H1 (cell line): Measurements from ENCODE around the gene ZNF407.

Source experiments
- CHD2 ChIP-seq: IDR thresholded peaks from 2 replicates; pipeline ENCODE4 v1.6.1; 2012; ENCODE audit warnings: low read length, improper control_type of control experiment
- EP300 ChIP-seq, 2 experiments: IDR thresholded peaks; 1 replicate in 1 of 2; 2 replicates in 1 of 2; pipeline ENCODE4 v1.6.1; 2011 to 2012; ENCODE audit warnings: low read depth in 2 of 2, low read length in 2 of 2, mild to moderate bottlenecking in 2 of 2, borderline replicate concordance in 1 of 2, inconsistent platforms in 1 of 2, moderate library complexity in 1 of 2
- GTF2F1 ChIP-seq: IDR thresholded peaks from 2 replicates; pipeline ENCODE4 v1.6.1; 2012; ENCODE audit warnings: low read depth, low read length, improper control_type of control experiment, borderline replicate concordance
- MAX ChIP-seq: IDR thresholded peaks from 2 replicates; pipeline ENCODE4 v1.6.1; 2012; ENCODE audit warnings: inconsistent platforms
- POLR2A ChIP-seq, 2 experiments: IDR thresholded peaks; 1 replicate in 1 of 2; 2 replicates in 1 of 2; pipeline ENCODE4 v1.6.1; 2011; ENCODE audit warnings: low read depth in 2 of 2, low read length in 2 of 2, mild to moderate bottlenecking in 2 of 2; ENCODE audit errors: control extremely low read depth in 1 of 2
- RNF2 ChIP-seq: fragments of 200-900, 300-1000 bp; sonication (generic); IDR thresholded peaks from 2 replicates; pipeline ENCODE4 v1.7.1; 2016; ENCODE audit warnings: borderline replicate concordance, low read depth, mild to moderate bottlenecking, antibody characterized with exemption, low read length; ENCODE audit not compliant: poor library complexity, severe bottlenecking; ENCODE audit errors: missing control alignments
- SP2 ChIP-seq: IDR thresholded peaks from 2 replicates; pipeline ENCODE4 v1.6.1; 2012; ENCODE audit warnings: mild to moderate bottlenecking, low read length, inconsistent platforms
- ZNF274 ChIP-seq: IDR thresholded peaks from 2 replicates; pipeline ENCODE4 v1.7.0; 2012; ENCODE audit warnings: low read length, borderline replicate concordance; ENCODE audit errors: extremely low read depth
- TF ChIP-seq, protein P1 (sequence below), 3 experiments: IDR thresholded peaks; 1 replicate in 2 of 3; 2 replicates in 1 of 3; pipeline versions ENCODE4 v1.5.1 to v1.6.1; 2011; ENCODE audit warnings: low read length in 3 of 3, mild to moderate bottlenecking in 3 of 3, inconsistent platforms in 2 of 3, low read depth in 1 of 3, moderate library complexity in 1 of 3; ENCODE audit not compliant: insufficient read depth in 1 of 3; ENCODE audit errors: control extremely low read depth in 1 of 3

GRCh38 chr18:75051757-75052156 is 454.1 kb downstream of the ZNF407 start:
- no peak for TF ChIP-seq RNF2
- TF ChIP-seq, protein P1, sequence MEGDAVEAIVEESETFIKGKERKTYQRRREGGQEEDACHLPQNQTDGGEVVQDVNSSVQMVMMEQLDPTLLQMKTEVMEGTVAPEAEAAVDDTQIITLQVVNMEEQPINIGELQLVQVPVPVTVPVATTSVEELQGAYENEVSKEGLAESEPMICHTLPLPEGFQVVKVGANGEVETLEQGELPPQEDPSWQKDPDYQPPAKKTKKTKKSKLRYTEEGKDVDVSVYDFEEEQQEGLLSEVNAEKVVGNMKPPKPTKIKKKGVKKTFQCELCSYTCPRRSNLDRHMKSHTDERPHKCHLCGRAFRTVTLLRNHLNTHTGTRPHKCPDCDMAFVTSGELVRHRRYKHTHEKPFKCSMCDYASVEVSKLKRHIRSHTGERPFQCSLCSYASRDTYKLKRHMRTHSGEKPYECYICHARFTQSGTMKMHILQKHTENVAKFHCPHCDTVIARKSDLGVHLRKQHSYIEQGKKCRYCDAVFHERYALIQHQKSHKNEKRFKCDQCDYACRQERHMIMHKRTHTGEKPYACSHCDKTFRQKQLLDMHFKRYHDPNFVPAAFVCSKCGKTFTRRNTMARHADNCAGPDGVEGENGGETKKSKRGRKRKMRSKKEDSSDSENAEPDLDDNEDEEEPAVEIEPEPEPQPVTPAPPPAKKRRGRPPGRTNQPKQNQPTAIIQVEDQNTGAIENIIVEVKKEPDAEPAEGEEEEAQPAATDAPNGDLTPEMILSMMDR (IDR thresholded peaks at IDR 0.05; ENCODE audit: control extremely low read depth in 1 of 3, insufficient read depth in 1 of 3, low read depth in 1 of 3, low read length in 3 of 3) = no peak
- no peak for TF ChIP-seq ZNF274
- TF ChIP-seq CHD2 = no peak
- TF ChIP-seq EP300 (IDR thresholded peaks at IDR 0.05; ENCODE audit: borderline replicate concordance in 1 of 2, low read depth in 2 of 2, low read length in 2 of 2) = no peak
- TF ChIP-seq SP2 = no peak
- TF ChIP-seq POLR2A (IDR thresholded peaks at IDR 0.05; ENCODE audit: control extremely low read depth in 1 of 2, low read depth in 2 of 2, low read length in 2 of 2) = no peak
- no peak for TF ChIP-seq GTF2F1
- no peak for TF ChIP-seq MAX
